Measurements from ENCODE around the gene FAM117B. TPM values are rescaled to one million over a fixed set of nuclear protein-coding genes. Genes with fewer than 3 reads are reported as not detected.
"Not testable (repeated sequence)": the region's sequence is repeated elsewhere in the genome, so short reads cannot be mapped to it uniquely, and the experiment has no call there.

FAM117B gene
- total RNA-seq, 1 experiment from 2014 or later, result 13.3 TPM

DNA sequence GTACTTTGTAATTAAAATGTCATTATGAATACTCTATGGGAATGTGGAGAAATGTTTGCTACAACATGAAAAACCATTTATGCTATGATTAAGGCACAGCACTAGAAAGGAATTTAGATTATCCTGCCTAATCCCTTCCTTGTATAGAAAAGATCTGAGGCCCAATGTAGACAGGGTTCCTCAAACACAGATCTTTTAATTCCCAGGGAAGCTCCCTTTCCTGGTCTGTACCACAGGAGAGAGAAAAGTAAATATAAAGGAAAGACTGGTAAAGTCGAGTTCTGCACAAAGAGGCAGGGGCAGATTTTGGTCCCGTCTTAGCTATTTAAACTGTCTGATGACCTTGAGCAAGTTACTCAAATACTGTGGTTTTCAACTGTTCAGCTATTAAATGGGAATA lies 152.1 kb downstream of the FAM117B start:
- no peak overlapping the region for H3K27ac ChIP-seq (ENCODE audit: low read depth, low read length, poor library complexity, severe bottlenecking)
- no peaks in the 10 kb centered on the region for H3K27me3 ChIP-seq (replicated peaks; ENCODE audit: insufficient read depth, low read depth, low read length, poor library complexity)
- intact Hi-C loops (cut with micrococcal nuclease; ENCODE audit: unreplicated experiment), result no loop called here
- H3K4me3 ChIP-seq (ENCODE audit: low read depth, low read length, poor library complexity, severe bottlenecking), result no peak overlapping the region
- BruUV-seq (replicated peaks), result no TSS peak
- TF ChIP-seq CTCF (conservative IDR thresholded peaks at IDR 0.05; ENCODE audit: low read depth, low read length), result no peak
- TF ChIP-seq EZH2 (IDR thresholded peaks at IDR 0.05; ENCODE audit: borderline replicate concordance, low read depth, low read length, poor library complexity, severe bottlenecking), result no peak
- CTCF ChIA-PET, result no interaction called here
- H3K9me3 ChIP-seq (ENCODE audit: low read depth, low read length, poor library complexity, severe bottlenecking), result no peaks in the 10 kb centered on the region
- no peak for DNase-seq (ENCODE audit: low spot score)
- POLR2A ChIA-PET (ENCODE audit: low non-redundant PET), result no interaction called here
- H3K4me1 ChIP-seq (ENCODE audit: insufficient read depth, low read length, poor library complexity, severe bottlenecking), result peaks cover 3% of the 10 kb centered on the region
- H3K36me3 ChIP-seq (ENCODE audit: insufficient read depth, low read length, poor library complexity, severe bottlenecking), result no peaks in the 10 kb centered on the region

- no peaks in the 10 kb centered on the region for H3K9me3 ChIP-seq (ENCODE audit: low read depth, low read length, poor library complexity, severe bottlenecking)
- H3K36me3 ChIP-seq (ENCODE audit: insufficient read depth, low read length, poor library complexity, severe bottlenecking), result no peaks in the 10 kb centered on the region
- ChIA-PET POLR2A (ENCODE audit: low non-redundant PET) (no interaction called here), CTCF (no interaction called here)
- H3K27me3 ChIP-seq (replicated peaks; ENCODE audit: insufficient read depth, low read depth, low read length, poor library complexity), result no peaks in the 10 kb centered on the region
- no peak overlapping the region for H3K4me3 ChIP-seq (ENCODE audit: low read depth, low read length, poor library complexity, severe bottlenecking)
- no peak overlapping the region for H3K27ac ChIP-seq (ENCODE audit: low read depth, low read length, poor library complexity, severe bottlenecking)
- intact Hi-C loops (cut with micrococcal nuclease; ENCODE audit: unreplicated experiment), result no loop called here
- no TSS peak for BruUV-seq (replicated peaks)
- TF ChIP-seq EZH2 (IDR thresholded peaks at IDR 0.05; ENCODE audit: borderline replicate concordance, low read depth, low read length, poor library complexity, severe bottlenecking) (no peak), CTCF (conservative IDR thresholded peaks at IDR 0.05; ENCODE audit: low read depth, low read length) (no peak)
- no peak for DNase-seq (ENCODE audit: low spot score)
- no peaks in the 10 kb centered on the region for H3K4me1 ChIP-seq (ENCODE audit: insufficient read depth, low read length, poor library complexity, severe bottlenecking)
Measured at GRCh38 chr2:202790676-202791075, 155.9 kb downstream of the FAM117B start.

DNA sequence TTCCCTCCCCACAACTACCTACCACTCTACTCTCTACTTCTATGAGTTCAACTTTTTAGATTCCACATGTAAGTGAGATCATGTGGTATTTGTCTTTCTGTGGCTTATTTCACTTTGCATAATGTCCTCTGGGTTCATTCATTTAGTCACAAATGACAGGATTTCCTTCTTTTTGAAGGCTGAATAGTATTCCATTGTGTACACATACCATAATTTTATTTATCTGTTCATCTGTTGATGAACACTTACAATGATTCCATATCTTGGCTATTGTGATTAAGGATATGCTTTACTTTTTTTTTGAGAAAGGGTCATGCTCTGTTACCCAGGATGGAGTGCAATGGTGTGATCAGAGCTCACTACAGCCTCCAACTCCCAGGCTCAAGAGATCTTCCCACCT lies 163.2 kb downstream of the FAM117B start:
- POLR2A ChIA-PET (ENCODE audit: low non-redundant PET), result no interaction called here
- H3K27ac ChIP-seq (ENCODE audit: low read depth, low read length, poor library complexity, severe bottlenecking), result no peak overlapping the region
- no peaks in the 10 kb centered on the region for H3K9me3 ChIP-seq (ENCODE audit: low read depth, low read length, poor library complexity, severe bottlenecking)
- TF ChIP-seq CTCF (conservative IDR thresholded peaks at IDR 0.05; ENCODE audit: low read depth, low read length) (no peak), EZH2 (IDR thresholded peaks at IDR 0.05; ENCODE audit: borderline replicate concordance, low read depth, low read length, poor library complexity, severe bottlenecking) (no peak)
- CTCF ChIA-PET, result no interaction called here
- no peak overlapping the region for H3K4me3 ChIP-seq (ENCODE audit: low read depth, low read length, poor library complexity, severe bottlenecking)
- H3K36me3 ChIP-seq (ENCODE audit: insufficient read depth, low read length, poor library complexity, severe bottlenecking), result no peaks in the 10 kb centered on the region
- intact Hi-C loops (cut with micrococcal nuclease; ENCODE audit: unreplicated experiment), result no loop called here
- no peak for DNase-seq (ENCODE audit: low spot score)
- H3K4me1 ChIP-seq (ENCODE audit: insufficient read depth, low read length, poor library complexity, severe bottlenecking), result no peaks in the 10 kb centered on the region
- no peaks in the 10 kb centered on the region for H3K27me3 ChIP-seq (replicated peaks; ENCODE audit: insufficient read depth, low read depth, low read length, poor library complexity)
- no TSS peak for BruUV-seq (replicated peaks)

DNA sequence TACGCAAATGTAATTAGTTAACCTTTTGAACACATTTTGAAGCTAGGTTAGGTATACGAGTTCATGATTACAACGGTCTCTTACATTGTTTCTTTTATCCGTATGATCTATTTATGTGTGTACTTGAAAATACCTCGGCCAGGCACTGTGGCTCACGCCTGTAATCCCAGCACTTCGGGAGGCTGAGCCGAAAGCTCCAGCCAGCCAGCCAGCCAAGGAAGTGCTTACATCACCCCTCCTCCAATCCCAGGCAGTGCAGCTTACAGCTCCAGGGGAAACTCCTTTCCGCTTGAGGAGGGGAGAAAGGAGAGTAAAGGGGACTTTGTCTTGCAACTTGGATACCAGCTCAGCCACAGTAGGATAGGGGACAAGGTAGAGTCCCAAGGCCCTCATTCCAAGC lies 171.1 kb downstream of the FAM117B start:
- POLR2A ChIA-PET (ENCODE audit: low non-redundant PET); H3K36me3 ChIP-seq (ENCODE audit: insufficient read depth, low read length, poor library complexity, severe bottlenecking); CTCF ChIA-PET; H3K4me3 ChIP-seq (ENCODE audit: low read depth, low read length, poor library complexity, severe bottlenecking); H3K4me1 ChIP-seq (ENCODE audit: insufficient read depth, low read length, poor library complexity, severe bottlenecking); BruUV-seq (replicated peaks); H3K27me3 ChIP-seq (replicated peaks; ENCODE audit: insufficient read depth, low read depth, low read length, poor library complexity); intact Hi-C loops (cut with micrococcal nuclease; ENCODE audit: unreplicated experiment); H3K27ac ChIP-seq (ENCODE audit: low read depth, low read length, poor library complexity, severe bottlenecking); H3K9me3 ChIP-seq (ENCODE audit: low read depth, low read length, poor library complexity, severe bottlenecking); DNase-seq (ENCODE audit: low spot score): not testable (repeated sequence)

DNA sequence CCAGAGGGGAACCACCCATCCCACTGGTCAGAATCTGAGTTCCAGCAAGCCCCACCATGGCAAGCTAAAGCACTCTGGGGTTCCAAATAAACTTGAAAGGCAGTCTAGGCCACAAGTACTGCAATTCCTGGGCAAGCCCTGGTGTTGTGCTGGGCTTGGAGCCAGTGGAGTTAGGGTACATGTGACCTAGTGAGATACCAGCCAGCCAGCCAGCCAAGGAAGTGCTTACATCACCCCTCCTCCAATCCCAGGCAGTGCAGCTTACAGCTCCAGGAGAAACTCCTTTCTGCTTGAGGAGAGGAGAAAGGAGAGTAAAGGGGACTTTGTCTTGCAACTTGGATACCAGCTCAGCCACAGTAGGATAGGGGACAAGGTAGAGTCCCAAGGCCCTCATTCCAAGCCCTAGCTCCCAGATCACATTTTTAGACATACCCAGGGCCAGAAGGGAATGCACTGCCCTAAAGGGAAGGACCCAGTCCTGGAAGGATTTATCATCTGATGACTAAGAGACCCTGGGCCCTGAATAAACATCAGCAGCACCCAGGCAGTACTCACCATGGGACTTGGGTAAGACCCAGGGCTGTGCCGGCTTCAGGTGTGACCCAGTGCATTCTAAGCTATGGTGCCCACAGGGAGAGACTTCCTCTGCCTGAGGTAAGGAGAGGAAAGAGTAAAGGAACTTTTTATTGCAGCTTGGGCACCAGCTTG lies 172.8 kb downstream of the FAM117B start:
- H3K27me3 ChIP-seq (replicated peaks; ENCODE audit: insufficient read depth, low read depth, low read length, poor library complexity); H3K9me3 ChIP-seq (ENCODE audit: low read depth, low read length, poor library complexity, severe bottlenecking); H3K4me1 ChIP-seq (ENCODE audit: insufficient read depth, low read length, poor library complexity, severe bottlenecking); POLR2A ChIA-PET (ENCODE audit: low non-redundant PET); intact Hi-C loops (cut with micrococcal nuclease; ENCODE audit: unreplicated experiment); H3K4me3 ChIP-seq (ENCODE audit: low read depth, low read length, poor library complexity, severe bottlenecking); BruUV-seq (replicated peaks); H3K36me3 ChIP-seq (ENCODE audit: insufficient read depth, low read length, poor library complexity, severe bottlenecking); H3K27ac ChIP-seq (ENCODE audit: low read depth, low read length, poor library complexity, severe bottlenecking): not testable (repeated sequence)
- CTCF ChIA-PET, result interaction anchor here (0.6 kb wide), 1 partner anchor 56 kb away, joined by 10 read pairs; no protein-coding TSS in a partner anchor
- DNase-seq (ENCODE audit: low spot score), result peak; percentile 18

Data from A673 (cell line).